Measurements from ENCODE around the gene NRXN3.
"Not testable (repeated sequence)": the region's sequence is repeated elsewhere in the genome, so short reads cannot be mapped to it uniquely, and the experiment has no call there.

NRXN3 gene

DNA sequence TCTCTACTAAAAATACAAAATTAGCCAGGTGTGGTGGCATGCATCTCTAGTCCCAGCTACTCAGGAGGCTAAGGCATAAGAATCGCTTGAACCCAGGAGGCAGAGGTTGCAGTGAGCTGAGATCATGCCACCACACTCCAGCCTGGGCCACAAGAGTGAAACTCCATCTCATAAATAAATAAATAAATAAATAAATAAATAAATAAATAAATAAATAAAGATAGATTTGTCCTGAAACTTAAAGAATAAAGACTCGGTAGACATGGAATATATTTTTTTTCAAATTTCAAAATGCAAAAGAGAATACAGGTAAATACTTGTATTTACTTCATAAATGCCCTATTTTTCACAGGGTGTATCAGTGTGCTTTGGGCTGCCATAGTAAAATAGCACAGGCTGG lies 317.4 kb downstream of the NRXN3 start:
- not testable (repeated sequence) for DNase-seq (ENCODE audit: low read depth)

GRCh38 chr14:78488938-78489337 lies 318.8 kb downstream of the NRXN3 start:
- DNase-seq (ENCODE audit: low read depth) = no peak

GRCh38 chr14:78491048-78491447 lies 320.9 kb downstream of the NRXN3 start:
- DNase-seq (ENCODE audit: low read depth) = no peak

GRCh38 chr14:78498062-78498595 lies 328.0 kb downstream of the NRXN3 start:
- no peak for DNase-seq (ENCODE audit: low read depth)

DNA sequence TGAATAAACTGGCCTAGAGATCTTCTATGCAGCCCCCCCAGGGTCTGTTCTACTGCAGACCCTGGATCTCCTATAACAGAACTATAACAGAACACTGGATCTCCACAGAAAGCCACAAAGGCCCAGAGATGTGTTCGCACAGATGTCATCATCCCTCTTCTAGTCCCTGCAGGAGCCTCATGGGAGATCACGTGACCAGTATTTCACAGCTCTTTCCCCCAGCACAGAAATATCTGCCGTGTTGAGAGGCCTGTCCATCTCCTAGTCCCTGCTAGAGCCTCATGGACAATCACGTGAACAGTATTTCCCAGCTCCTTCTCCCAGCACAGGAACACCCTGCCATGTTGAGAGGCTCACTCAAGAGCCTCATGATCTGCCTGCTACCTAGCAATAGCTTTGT lies 331.7 kb downstream of the NRXN3 start:
- DNase-seq (ENCODE audit: low read depth) = no peak

- no peak for DNase-seq (ENCODE audit: low read depth)
These were observed 337.9 kb downstream of the NRXN3 start for GRCh38 chr14:78508023-78508422.

DNA sequence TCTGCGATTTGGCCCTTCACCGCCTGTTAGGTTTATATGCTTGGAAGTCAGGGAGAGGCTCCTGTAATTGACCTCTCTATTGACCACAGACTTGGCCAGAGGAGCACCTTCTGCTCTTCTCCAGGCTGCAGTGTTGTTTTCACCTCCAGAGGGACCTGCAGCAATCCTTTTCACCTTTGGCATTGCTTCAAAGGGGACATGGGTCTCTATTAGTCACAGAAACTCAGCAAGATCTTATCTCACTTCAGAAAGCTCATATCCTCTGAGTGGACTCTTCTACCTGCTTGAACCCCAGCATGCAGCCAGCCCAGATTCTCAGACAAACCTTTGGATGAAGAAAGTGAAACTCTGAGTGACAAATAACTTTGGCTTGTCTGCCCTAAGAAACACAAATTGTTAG lies 339.3 kb downstream of the NRXN3 start:
- DNase-seq (ENCODE audit: low read depth) = no peak

DNA sequence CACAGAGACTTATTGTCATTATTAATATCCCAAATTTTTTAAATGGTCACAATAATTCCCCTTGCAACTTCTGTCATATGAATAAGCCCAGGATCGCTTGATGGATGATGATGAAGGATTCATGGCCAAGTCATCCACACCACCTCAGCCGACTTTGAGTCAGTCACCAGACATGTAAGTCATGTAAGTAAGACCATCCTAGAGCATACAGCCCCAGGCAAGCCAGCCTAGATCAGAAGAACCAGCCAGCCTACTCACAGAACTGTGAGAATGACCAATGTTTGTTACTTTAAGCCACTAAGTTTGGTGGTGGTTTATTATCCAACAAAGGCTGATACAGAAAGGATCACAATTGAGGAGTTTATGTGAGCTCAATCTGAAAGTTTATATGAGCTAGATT lies 341.8 kb downstream of the NRXN3 start:
- no peak for DNase-seq (ENCODE audit: low read depth)

- DNase-seq (ENCODE audit: low read depth) = peak; percentile 0
These were observed 349.7 kb downstream of the NRXN3 start for GRCh38 chr14:78519863-78520262.

DNA sequence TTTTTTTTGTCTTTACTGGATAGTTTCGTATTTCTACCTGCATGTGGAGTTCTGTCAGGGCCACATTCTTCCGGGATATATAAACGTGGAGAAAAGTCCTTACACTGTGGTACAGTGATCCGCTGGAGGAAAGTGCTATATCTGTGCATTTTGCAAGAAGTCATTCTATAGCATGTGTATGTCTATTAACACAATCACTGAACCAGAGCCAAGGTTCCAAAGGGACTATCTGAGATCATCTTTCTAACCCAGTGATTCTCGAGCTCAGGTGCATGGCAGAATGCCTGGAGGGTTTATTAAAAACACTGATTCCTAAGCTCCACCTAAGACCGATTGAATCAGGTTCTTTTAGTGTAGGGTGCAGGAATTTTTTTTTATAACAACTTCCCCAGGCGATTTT lies 354.0 kb downstream of the NRXN3 start:
- no peak for DNase-seq (ENCODE audit: low read depth)

DNA sequence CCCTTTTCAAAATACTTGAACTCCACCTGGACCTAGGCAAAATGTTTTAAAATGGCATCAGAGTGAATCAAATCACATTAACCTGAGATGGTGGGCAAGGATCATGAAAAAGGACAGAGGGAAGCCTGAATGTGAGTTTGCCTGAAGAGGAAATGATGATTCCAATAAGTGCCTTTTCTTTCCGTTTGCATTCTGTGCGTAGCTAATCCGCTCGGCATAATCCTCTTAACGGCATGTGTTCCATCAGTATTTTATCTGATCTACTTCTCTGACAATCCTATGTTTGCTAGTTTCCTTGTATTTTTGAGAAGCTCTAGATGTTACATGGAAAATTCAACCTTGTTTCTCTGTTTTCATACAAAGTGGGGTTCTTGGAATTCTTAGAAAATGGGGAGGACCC lies 354.6 kb downstream of the NRXN3 start:
- no peak for DNase-seq (ENCODE audit: low read depth)

- DNase-seq (ENCODE audit: low read depth) = peak; percentile 8
These were observed 359.9 kb downstream of the NRXN3 start for GRCh38 chr14:78530078-78530477.

- DNase-seq (ENCODE audit: low read depth) = no peak
These were observed 364.0 kb downstream of the NRXN3 start for GRCh38 chr14:78534141-78534540.

DNA sequence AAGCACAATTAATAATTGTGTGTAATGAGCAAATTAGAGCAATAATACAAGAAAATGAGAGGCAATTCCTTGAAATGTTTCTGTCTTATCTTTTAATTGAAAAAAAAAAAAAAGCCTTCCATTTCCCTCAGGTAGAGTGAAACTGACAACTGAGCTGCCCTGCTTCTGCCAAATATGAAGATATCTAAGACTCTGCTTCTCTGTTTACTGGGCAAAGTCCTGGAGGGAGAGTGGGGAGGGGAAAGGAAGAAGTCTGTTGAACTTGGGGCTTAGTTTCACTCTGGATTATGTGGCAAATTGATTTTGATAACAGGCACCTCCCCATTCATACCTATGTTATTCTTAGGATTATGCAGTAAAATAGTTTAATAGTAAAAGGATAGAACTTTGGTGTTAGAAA lies 364.9 kb downstream of the NRXN3 start:
- DNase-seq (ENCODE audit: low read depth) = no peak

DNA sequence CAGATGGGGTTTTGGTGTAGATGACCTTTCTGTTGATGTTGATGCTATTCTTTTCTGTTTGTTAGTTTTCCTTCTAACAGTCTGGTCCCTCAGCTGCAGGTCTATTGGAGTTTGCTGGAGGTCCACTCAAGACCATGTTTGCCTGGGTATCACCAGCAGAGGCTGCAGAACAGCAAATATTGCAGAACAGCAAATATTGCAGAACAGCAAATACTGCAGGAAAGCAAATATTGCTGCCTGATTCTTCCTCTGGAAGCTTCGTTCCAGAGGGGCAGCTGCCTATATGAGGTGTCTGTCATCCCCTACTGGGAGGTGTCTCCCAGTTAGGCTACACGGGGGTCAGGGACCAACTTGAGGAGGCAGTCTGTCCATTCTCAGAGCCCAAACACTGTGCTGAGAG lies 371.6 kb downstream of the NRXN3 start:
- DNase-seq (ENCODE audit: low read depth) = not testable (repeated sequence)

- DNase-seq (ENCODE audit: low read depth) = no peak
These were observed 373.3 kb downstream of the NRXN3 start for GRCh38 chr14:78543433-78543832.

- DNase-seq (ENCODE audit: low read depth) = no peak
These were observed 390.9 kb downstream of the NRXN3 start for GRCh38 chr14:78561074-78561473.

- DNase-seq (ENCODE audit: low read depth) = peak; percentile 56
These were observed 396.1 kb downstream of the NRXN3 start for GRCh38 chr14:78566026-78566858.

DNA sequence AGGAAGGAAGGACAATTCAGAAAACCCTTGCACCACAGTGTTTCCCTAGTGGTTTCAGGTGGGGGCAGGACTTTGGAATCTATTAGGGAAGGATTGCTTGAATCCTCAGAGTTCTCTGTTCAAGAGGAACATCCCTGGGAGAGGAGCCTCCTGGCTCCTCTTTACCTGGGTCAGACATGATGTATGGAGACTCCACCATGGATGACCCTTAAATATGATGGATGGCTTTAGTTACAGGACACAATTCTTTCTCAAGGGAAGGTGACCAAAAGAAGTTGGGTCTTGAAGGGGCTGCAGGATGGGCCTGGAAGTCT lies 396.6 kb downstream of the NRXN3 start:
- no peak for DNase-seq (ENCODE audit: low read depth)

GRCh38 chr14:78567343-78567742 lies 397.2 kb downstream of the NRXN3 start:
- DNase-seq (ENCODE audit: low read depth) = no peak

- DNase-seq (ENCODE audit: low read depth) = not testable (repeated sequence)
These were observed 403.6 kb downstream of the NRXN3 start for GRCh38 chr14:78573736-78574135.

GRCh38 chr14:78576437-78577166 lies 406.4 kb downstream of the NRXN3 start:
- DNase-seq (ENCODE audit: low read depth) = no peak

DNA sequence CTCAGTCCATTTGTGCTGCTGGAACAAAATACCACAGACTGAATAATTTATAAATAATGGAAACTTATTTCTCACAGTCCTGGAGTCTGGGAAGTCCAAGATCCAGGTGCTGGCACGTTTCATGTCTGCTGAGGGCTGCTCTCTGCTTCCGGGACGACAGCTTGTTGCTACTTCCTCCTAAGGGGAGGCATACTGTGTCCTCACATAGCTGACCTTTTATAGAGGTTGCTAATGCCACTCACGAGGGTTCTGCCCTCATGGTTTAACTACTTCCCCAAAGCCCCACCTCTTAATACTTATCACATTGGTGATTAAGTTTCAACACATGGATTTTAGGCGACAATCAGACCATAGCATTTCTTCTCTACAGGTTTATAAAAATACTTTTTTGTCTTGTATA lies 411.1 kb downstream of the NRXN3 start:
- DNase-seq (ENCODE audit: low read depth) = no peak
